ENCODE data around the gene SLAMF8. TPM values are rescaled to one million over a fixed set of nuclear protein-coding genes. Genes with fewer than 3 reads are reported as not detected.
A peak's percentile ranks its signal among the peaks of the same experiment; 100 is the strongest.

Gene SLAMF8
- total RNA-seq, 4 donors from 2014 or later = 0.49 to 9.0 (median 3.1) TPM

GRCh38 chr1:159825564-159825963 is 1.1 kb upstream of the SLAMF8 start:
- no peak overlapping the region for H3K4me3 ChIP-seq
- no peaks in the 10 kb centered on the region for H3K9me3 ChIP-seq
- peaks cover 0 to 53% (median 6%) of the 10 kb centered on the region in 3 donors for H3K4me1 ChIP-seq
- H3K27me3 ChIP-seq = peaks cover 0 to 5% (median 0%) of the 10 kb centered on the region in 4 donors
- no peak for DNase-seq
- intact Hi-C loops (cut with DNase I) = no loop called here
- no peaks in the 10 kb centered on the region for H3K36me3 ChIP-seq
- no peak for TF ChIP-seq POLR2A (IDR thresholded peaks at IDR 0.05)
- TF ChIP-seq CTCF (IDR thresholded peaks at IDR 0.05) = no peak
- H3K27ac ChIP-seq = no peak overlapping the region
- WGBS, 2 donors = 40 to 57% methylated on average over 1 to 2 of the region's 3 CpGs

GRCh38 chr1:159827102-159827490 is 423 bp downstream of the SLAMF8 start:
- 75 to 84% methylated on average over 6 of the region's 6 CpGs for WGBS, 2 donors
- H3K27me3 ChIP-seq = no peaks in the 10 kb centered on the region

GRCh38 chr1:159827549-159827948 is 876 bp downstream of the SLAMF8 start:
- DNase-seq = no peak
- no peak for TF ChIP-seq CTCF (IDR thresholded peaks at IDR 0.05)
- no peak for TF ChIP-seq POLR2A (IDR thresholded peaks at IDR 0.05)
- no peaks in the 10 kb centered on the region for H3K36me3 ChIP-seq
- H3K4me3 ChIP-seq = peak overlapping the region in 2 of 4 donors; percentile 0 to 27
- 86 to 88% methylated on average over 2 to 3 of the region's 3 CpGs for WGBS, 2 donors
- no peaks in the 10 kb centered on the region for H3K9me3 ChIP-seq
- peaks cover 0 to 48% (median 6%) of the 10 kb centered on the region in 3 donors for H3K4me1 ChIP-seq
- H3K27me3 ChIP-seq = no peaks in the 10 kb centered on the region
- no peak overlapping the region for H3K27ac ChIP-seq
- intact Hi-C loops (cut with DNase I) = no loop called here

More at GRCh38 chr1:159827102-159827490, 423 bp downstream of the SLAMF8 start:
- Histone ChIP-seq H3K9me3 (no peaks in the 10 kb centered on the region), H3K27ac (peak overlapping the region in 1 of 4 donors; percentile 33), H3K4me3 (peak overlapping the region in 2 of 4 donors; percentile 0 to 27), H3K4me1 (peaks cover 0 to 53% (median 6%) of the 10 kb centered on the region in 3 donors), H3K36me3 (no peaks in the 10 kb centered on the region)
- TF ChIP-seq POLR2A (IDR thresholded peaks at IDR 0.05) (no peak), CTCF (IDR thresholded peaks at IDR 0.05) (no peak)
- no peak for DNase-seq
- intact Hi-C loops (cut with DNase I) = no loop called here

- TF ChIP-seq CTCF (IDR thresholded peaks at IDR 0.05) (no peak), POLR2A (IDR thresholded peaks at IDR 0.05) (no peak)
- H3K27me3 ChIP-seq = no peaks in the 10 kb centered on the region
- 46 to 47% methylated on average over 3 of the region's 3 CpGs for WGBS, 2 donors
- DNase-seq = no peak
- no peaks in the 10 kb centered on the region for H3K36me3 ChIP-seq
- H3K27ac ChIP-seq = no peak overlapping the region
- intact Hi-C loops (cut with DNase I) = no loop called here
- no peaks in the 10 kb centered on the region for H3K9me3 ChIP-seq
- peaks cover 0 to 42% (median 2%) of the 10 kb centered on the region in 3 donors for H3K4me1 ChIP-seq
- no peak overlapping the region for H3K4me3 ChIP-seq
Observed at GRCh38 chr1:159828176-159828575, 1.5 kb downstream of the SLAMF8 start.

DNA sequence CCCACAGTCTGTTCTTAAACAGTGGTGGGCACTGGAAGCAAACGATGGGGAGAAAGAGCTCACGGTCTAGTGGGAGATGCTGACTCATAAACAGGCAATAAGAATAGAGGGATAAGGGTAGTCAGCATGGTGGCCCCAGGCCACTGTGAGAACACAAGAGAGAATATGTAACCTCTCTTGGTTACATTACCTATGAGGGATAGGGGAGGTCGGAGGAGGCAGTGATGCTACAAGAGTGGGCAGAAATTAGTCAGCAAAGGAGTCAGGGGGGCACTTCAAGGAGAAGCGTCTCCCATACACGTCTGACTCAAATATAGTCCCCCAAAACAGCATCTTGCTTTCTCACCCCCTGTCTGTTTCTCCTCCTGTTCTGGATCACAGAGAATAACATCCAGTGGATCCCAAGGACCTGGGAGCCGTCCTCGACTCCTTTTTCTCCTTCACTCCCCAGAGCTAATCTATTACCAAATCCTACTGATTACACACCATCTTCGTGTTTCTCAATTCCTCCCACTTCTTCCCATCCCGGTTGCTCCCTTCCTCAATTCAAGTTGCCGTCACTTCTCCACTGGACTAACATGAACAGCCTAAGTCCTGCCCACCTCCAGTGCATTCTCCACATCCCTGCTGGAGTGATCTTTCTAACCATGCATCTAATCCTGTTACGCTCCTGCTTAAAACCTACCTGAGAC is 2.1 kb downstream of the SLAMF8 start:
- Histone ChIP-seq H3K4me3 (no peak overlapping the region), H3K27ac (no peak overlapping the region)
- 76 to 83% methylated on average over 11 of the region's 11 CpGs for WGBS, 2 donors

More for the DNA sequence above, 2.1 kb downstream of the SLAMF8 start:
- no peak for TF ChIP-seq POLR2A (IDR thresholded peaks at IDR 0.05)
- TF ChIP-seq CTCF (IDR thresholded peaks at IDR 0.05) = no peak
- H3K9me3 ChIP-seq = no peaks in the 10 kb centered on the region
- intact Hi-C loops (cut with DNase I) = no loop called here
- no peaks in the 10 kb centered on the region for H3K36me3 ChIP-seq
- peaks cover 0 to 36% (median 0%) of the 10 kb centered on the region in 3 donors for H3K4me1 ChIP-seq
- DNase-seq = no peak
- no peaks in the 10 kb centered on the region for H3K27me3 ChIP-seq

Measured in esophagus squamous epithelium (tissue), 5 donors.